IMR-90 (cell line): ENCODE measurements around the gene RLF. TPM values are rescaled to one million over a fixed set of nuclear protein-coding genes. Genes with fewer than 3 reads are reported as not detected.

ENCODE experiments used
- ATAC-seq: fragments of 200-7000 bp; cut with Tn5 transposase; 2 replicates; pipeline ENCODE4 v1.9.1; 2020; ENCODE audit warnings: low read depth, mild to moderate bottlenecking, moderate library complexity
- BruUV-seq: library from RNA; stranded (reverse); fragments of 400-500 nt; replicated peaks from 2 replicates; lab custom pipeline; 2021; lab: Mats Ljungman, UMichigan
- CTCF ChIA-PET: fragments of 300-600 bp; formaldehyde crosslinking; extraction: SDS; loops from one replicate; lab custom pipeline; 2021; ENCODE audit warnings: antibody characterized with exemption; lab: Yijun Ruan, JAX
- POLR2A ChIA-PET: fragments of 300-600 bp; sonication (Branson Sonifier 250); formaldehyde crosslinking; loops from one replicate; lab custom pipeline; 2022; ENCODE audit warnings: antibody characterized with exemption; ENCODE audit not compliant: unreplicated experiment; lab: Charles Lee
- DNase-seq: peaks from one replicate; pipeline ENCODE4 v3.0.0; 2013
- H2AFZ ChIP-seq: replicated peaks from 2 replicates; pipeline ENCODE3; 2013; ENCODE audit warnings: low read length, mild to moderate bottlenecking; ENCODE audit not compliant: poor library complexity
- H2AK5ac ChIP-seq: 2 replicates; pipeline ENCODE4 v1.6.1; 2013; ENCODE audit warnings: low read depth, low read length, inconsistent platforms
- H2AK9ac ChIP-seq: replicated peaks from 2 replicates; pipeline ENCODE3; 2013; ENCODE audit warnings: mild to moderate bottlenecking, low read depth, low read length, moderate library complexity; ENCODE audit not compliant: poor library complexity
- H2BK120ac ChIP-seq: 2 replicates; pipeline ENCODE4 v1.6.1; 2013; ENCODE audit warnings: low read depth, low read length, inconsistent platforms
- H2BK15ac ChIP-seq: 3 replicates; pipeline ENCODE4 v1.6.1; 2013; ENCODE audit warnings: low read depth, low read length, inconsistent platforms
- H2BK20ac ChIP-seq: 2 replicates; pipeline ENCODE4 v1.6.1; 2013; ENCODE audit warnings: low read depth, mild to moderate bottlenecking, inconsistent platforms, low read length, moderate library complexity
- H2BK5ac ChIP-seq: 2 replicates; pipeline ENCODE4 v1.6.1; 2013; ENCODE audit warnings: mild to moderate bottlenecking, low read depth, low read length, inconsistent platforms; ENCODE audit not compliant: poor library complexity, severe bottlenecking
- H3K14ac ChIP-seq: replicated peaks from 2 replicates; pipeline ENCODE4 v1.6.1; 2013; ENCODE audit warnings: low read depth, low read length, inconsistent platforms
- H3K18ac ChIP-seq: 2 replicates; pipeline ENCODE4 v1.6.1; 2013; ENCODE audit warnings: low read depth, low read length, control low read depth
- H3K23ac ChIP-seq: 2 replicates; pipeline ENCODE4 v1.6.1; 2013; ENCODE audit warnings: low read depth, low read length, inconsistent platforms
- H3K27ac ChIP-seq: 2 replicates; pipeline ENCODE4 v1.5.1; 2013; ENCODE audit warnings: mild to moderate bottlenecking, control low read depth, low read length; ENCODE audit not compliant: insufficient read depth
- H3K27me3 ChIP-seq: 2 replicates; pipeline ENCODE4 v1.6.1; 2013; ENCODE audit warnings: low read length; ENCODE audit not compliant: control insufficient read depth, insufficient read depth
- H3K36me3 ChIP-seq: 2 replicates; pipeline ENCODE4 v1.6.1; 2013; ENCODE audit warnings: low read length, mixed read lengths; ENCODE audit not compliant: control insufficient read depth, insufficient read depth
- H3K4ac ChIP-seq: 2 replicates; pipeline ENCODE4 v1.6.1; 2013; ENCODE audit warnings: low read depth, low read length, inconsistent platforms
- H3K4me1 ChIP-seq: 2 replicates; pipeline ENCODE4 v1.6.1; 2013; ENCODE audit warnings: low read length, mixed read lengths; ENCODE audit not compliant: control insufficient read depth, insufficient read depth
- H3K4me2 ChIP-seq: 2 replicates; pipeline ENCODE4 v1.6.1; 2013; ENCODE audit warnings: low read depth, mild to moderate bottlenecking, control low read depth, low read length, moderate library complexity
- H3K4me3 ChIP-seq: 2 replicates; pipeline ENCODE4 v1.5.1; 2013; ENCODE audit warnings: low read depth, mild to moderate bottlenecking, control low read depth, low read length, moderate library complexity; ENCODE audit not compliant: insufficient read depth
- H3K56ac ChIP-seq: 2 replicates; pipeline ENCODE4 v1.6.1; 2013; ENCODE audit warnings: low read length, inconsistent platforms; ENCODE audit not compliant: insufficient read depth; ENCODE audit errors: extremely low read depth
- H3K79me1 ChIP-seq, 2 experiments: 2 replicates each; pipeline ENCODE4 v1.6.1; 2013; ENCODE audit warnings: low read length in 2 of 2, inconsistent platforms in 1 of 2, low read depth in 1 of 2
- H3K9ac ChIP-seq: 2 replicates; pipeline ENCODE4 v1.6.1; 2013; ENCODE audit warnings: low read depth, low read length, control low read depth
- H3K9me1 ChIP-seq: 2 replicates; pipeline ENCODE4 v1.6.1; 2013; ENCODE audit warnings: low read length, inconsistent platforms; ENCODE audit not compliant: insufficient read depth
- H3K9me3 ChIP-seq: 2 replicates; pipeline ENCODE4 v1.6.1; 2013; ENCODE audit warnings: low read length; ENCODE audit not compliant: control insufficient read depth, insufficient read depth
- H4K20me1 ChIP-seq: 2 replicates; pipeline ENCODE4 v1.6.1; 2013; ENCODE audit warnings: low read length, inconsistent platforms; ENCODE audit not compliant: insufficient read depth
- H4K5ac ChIP-seq: 2 replicates; pipeline ENCODE4 v1.6.1; 2013; ENCODE audit warnings: mild to moderate bottlenecking, low read depth, low read length, control low read depth
- H4K8ac ChIP-seq, 2 experiments: 2 replicates each; pipeline ENCODE4 v1.6.1; 2013; ENCODE audit warnings: low read depth in 2 of 2, low read length in 2 of 2, control low read depth in 1 of 2, inconsistent platforms in 1 of 2
- H4K91ac ChIP-seq: 2 replicates; pipeline ENCODE4 v1.6.1; 2013; ENCODE audit warnings: low read depth, low read length, inconsistent platforms; ENCODE audit not compliant: insufficient read depth
- FOS ChIP-seq: fragments of 150-350 bp; IDR thresholded peaks from 2 replicates; pipeline ENCODE4 v1.6.1; 2016; ENCODE audit warnings: low read depth, low read length
- MXI1 ChIP-seq: IDR thresholded peaks from 2 replicates; pipeline ENCODE4 v1.6.1; 2012; ENCODE audit warnings: low read depth, mild to moderate bottlenecking, low read length, moderate library complexity, borderline replicate concordance
- NFE2L2 ChIP-seq: fragments of 150-350 bp; IDR thresholded peaks from 2 replicates; pipeline ENCODE4 v1.6.1; 2016; ENCODE audit warnings: low read depth, mild to moderate bottlenecking, low read length
- RFX5 ChIP-seq: IDR thresholded peaks from 2 replicates; pipeline ENCODE4 v1.8.0; 2012; ENCODE audit warnings: low read depth, mild to moderate bottlenecking, low read length, moderate library complexity
- dilution Hi-C: fragments of 300-500 bp; cut with HindIII; formaldehyde crosslinking; loops from one replicate; pipeline ENCODE4 v1.14.3; 2018; ENCODE audit warnings: low sequenced_read_pairs; ENCODE audit not compliant: unreplicated experiment
- in situ Hi-C: fragments of 300-500 bp; cut with MboI; formaldehyde crosslinking; loops from 3 replicates; pipeline ENCODE4 v1.14.3; 2019; ENCODE audit warnings: low sequenced_read_pairs, inconsistent platforms, mixed read lengths
- intact Hi-C: fragments of 100-400 bp; cut with micrococcal nuclease; formaldehyde crosslinking; loops from 2 replicates; pipeline ENCODE4 v1.10.0; 2022
- polyA plus RNA-seq, 3 experiments: library from polyadenylated mRNA; depleted of rRNA; stranded (reverse); fragments of >200 nt; gene quantifications; 2 replicates each; pipeline ENCODE4 v1.2.3, GENCODE V29; 2012; ENCODE audit warnings: low replicate concordance in 1 of 3
- total RNA-seq: library from RNA; depleted of rRNA; stranded (reverse); fragments of >200 nt; gene quantifications from 2 replicates; pipeline ENCODE4 v1.2.3, GENCODE V29; 2012
- TF ChIP-seq, protein P1 (sequence below): conservative IDR thresholded peaks from 2 replicates; pipeline ENCODE4 v1.5.1; 2012; ENCODE audit warnings: mild to moderate bottlenecking, low read depth, low read length, improper control_type of control experiment

Gene RLF
- total and polyA plus RNA-seq, 2 of the 4 experiments (the other 2 are of a cell fraction) = 4.4 to 29.8 TPM

DNA sequence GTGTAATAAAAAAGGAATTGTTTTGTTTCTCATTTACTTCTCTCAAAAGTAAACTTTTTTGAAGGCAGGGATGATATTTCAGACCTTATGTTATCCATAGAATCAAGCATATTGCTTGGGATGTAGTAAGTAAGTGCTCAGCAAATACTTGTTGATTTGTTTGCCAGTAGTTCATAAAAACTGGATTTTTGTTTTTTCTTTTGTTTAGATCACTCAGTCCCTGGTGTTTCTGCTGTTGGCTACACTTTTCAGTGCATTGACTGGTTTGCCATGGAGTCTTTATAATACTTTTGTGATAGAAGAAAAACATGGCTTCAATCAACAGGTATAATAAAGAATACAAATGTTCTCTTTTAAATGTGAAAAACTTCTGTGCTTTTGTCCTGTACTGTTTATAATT, 107.0 kb downstream of the RLF start:
- H3K36me3 ChIP-seq = peaks cover 27% of the 10 kb centered on the region
- H2BK15ac ChIP-seq = no peak overlapping the region
- no peak overlapping the region for H3K56ac ChIP-seq
- no peak overlapping the region for H2AFZ ChIP-seq
- ChIA-PET CTCF (interaction anchor here (1.0 to 1.4 kb wide), 2 partner anchors 47 to 70 kb away, joined by 4 read pairs; no protein-coding TSS in a partner anchor), POLR2A (no interaction called here)
- peaks cover 7% of the 10 kb centered on the region for H3K4me1 ChIP-seq
- no peak overlapping the region for H3K4me3 ChIP-seq
- H2AK5ac ChIP-seq = no peak overlapping the region
- H3K4me2 ChIP-seq = peak overlapping the region; percentile 31; the same call in 1 of the 2 replicates
- no peak overlapping the region for H2BK20ac ChIP-seq
- no peak overlapping the region for H3K4ac ChIP-seq
- DNase-seq = no peak
- H4K20me1 ChIP-seq = peaks cover 9% of the 10 kb centered on the region
- intact Hi-C loops (no loop called here), in situ Hi-C loops (no loop called here), dilution Hi-C loops (no loop called here)
- no peak overlapping the region for H3K14ac ChIP-seq
- H3K79me1 ChIP-seq = peaks cover 26 to 53% of the 10 kb centered on the region in 2 experiments
- H3K9me1 ChIP-seq = peaks cover 14% of the 10 kb centered on the region
- H2BK120ac ChIP-seq = no peak overlapping the region
- no peak overlapping the region for H3K23ac ChIP-seq
- H3K27ac ChIP-seq = no peak overlapping the region; the same call in 1 of the 2 replicates
- peak overlapping the region; percentile 36; the same call in 1 of the 2 replicates for H3K18ac ChIP-seq
- H4K91ac ChIP-seq = no peak overlapping the region
- no peaks in the 10 kb centered on the region for H3K9me3 ChIP-seq
- no peak for ATAC-seq
- H4K5ac ChIP-seq = no peak overlapping the region
- TF ChIP-seq FOS (no peak), NFE2L2 (no peak), MXI1 (no peak), RFX5 (no peak)
- TF ChIP-seq, protein P1, sequence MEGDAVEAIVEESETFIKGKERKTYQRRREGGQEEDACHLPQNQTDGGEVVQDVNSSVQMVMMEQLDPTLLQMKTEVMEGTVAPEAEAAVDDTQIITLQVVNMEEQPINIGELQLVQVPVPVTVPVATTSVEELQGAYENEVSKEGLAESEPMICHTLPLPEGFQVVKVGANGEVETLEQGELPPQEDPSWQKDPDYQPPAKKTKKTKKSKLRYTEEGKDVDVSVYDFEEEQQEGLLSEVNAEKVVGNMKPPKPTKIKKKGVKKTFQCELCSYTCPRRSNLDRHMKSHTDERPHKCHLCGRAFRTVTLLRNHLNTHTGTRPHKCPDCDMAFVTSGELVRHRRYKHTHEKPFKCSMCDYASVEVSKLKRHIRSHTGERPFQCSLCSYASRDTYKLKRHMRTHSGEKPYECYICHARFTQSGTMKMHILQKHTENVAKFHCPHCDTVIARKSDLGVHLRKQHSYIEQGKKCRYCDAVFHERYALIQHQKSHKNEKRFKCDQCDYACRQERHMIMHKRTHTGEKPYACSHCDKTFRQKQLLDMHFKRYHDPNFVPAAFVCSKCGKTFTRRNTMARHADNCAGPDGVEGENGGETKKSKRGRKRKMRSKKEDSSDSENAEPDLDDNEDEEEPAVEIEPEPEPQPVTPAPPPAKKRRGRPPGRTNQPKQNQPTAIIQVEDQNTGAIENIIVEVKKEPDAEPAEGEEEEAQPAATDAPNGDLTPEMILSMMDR = no peak
- H4K8ac ChIP-seq = no peak overlapping the region
- no peaks in the 10 kb centered on the region for H3K27me3 ChIP-seq
- no TSS peak for BruUV-seq
- peak overlapping the region; percentile 23 for H2BK5ac ChIP-seq
- no peak overlapping the region for H2AK9ac ChIP-seq
- H3K9ac ChIP-seq = no peak overlapping the region
